M059J (cell line): ENCODE measurements around the gene HGS. TPM values are rescaled to one million over a fixed set of nuclear protein-coding genes. Genes with fewer than 3 reads are reported as not detected.

ENCODE experiments used
- DNase-seq: peaks from one replicate; pipeline ENCODE4 v3.0.0-alpha.2; 2012; ENCODE audit warnings: low read depth
- total RNA-seq: library from RNA; depleted of rRNA; stranded (reverse); fragments of >200 nt; shearing (Covaris generic); gene quantifications from 2 replicates; pipeline ENCODE4 v1.2.3, GENCODE V29; 2014; rRNA removed

Gene HGS, protein sequence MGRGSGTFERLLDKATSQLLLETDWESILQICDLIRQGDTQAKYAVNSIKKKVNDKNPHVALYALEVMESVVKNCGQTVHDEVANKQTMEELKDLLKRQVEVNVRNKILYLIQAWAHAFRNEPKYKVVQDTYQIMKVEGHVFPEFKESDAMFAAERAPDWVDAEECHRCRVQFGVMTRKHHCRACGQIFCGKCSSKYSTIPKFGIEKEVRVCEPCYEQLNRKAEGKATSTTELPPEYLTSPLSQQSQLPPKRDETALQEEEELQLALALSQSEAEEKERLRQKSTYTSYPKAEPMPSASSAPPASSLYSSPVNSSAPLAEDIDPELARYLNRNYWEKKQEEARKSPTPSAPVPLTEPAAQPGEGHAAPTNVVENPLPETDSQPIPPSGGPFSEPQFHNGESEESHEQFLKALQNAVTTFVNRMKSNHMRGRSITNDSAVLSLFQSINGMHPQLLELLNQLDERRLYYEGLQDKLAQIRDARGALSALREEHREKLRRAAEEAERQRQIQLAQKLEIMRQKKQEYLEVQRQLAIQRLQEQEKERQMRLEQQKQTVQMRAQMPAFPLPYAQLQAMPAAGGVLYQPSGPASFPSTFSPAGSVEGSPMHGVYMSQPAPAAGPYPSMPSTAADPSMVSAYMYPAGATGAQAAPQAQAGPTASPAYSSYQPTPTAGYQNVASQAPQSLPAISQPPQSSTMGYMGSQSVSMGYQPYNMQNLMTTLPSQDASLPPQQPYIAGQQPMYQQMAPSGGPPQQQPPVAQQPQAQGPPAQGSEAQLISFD
- total RNA-seq, result 52.4 and 101 TPM in 2 replicates

DNA sequence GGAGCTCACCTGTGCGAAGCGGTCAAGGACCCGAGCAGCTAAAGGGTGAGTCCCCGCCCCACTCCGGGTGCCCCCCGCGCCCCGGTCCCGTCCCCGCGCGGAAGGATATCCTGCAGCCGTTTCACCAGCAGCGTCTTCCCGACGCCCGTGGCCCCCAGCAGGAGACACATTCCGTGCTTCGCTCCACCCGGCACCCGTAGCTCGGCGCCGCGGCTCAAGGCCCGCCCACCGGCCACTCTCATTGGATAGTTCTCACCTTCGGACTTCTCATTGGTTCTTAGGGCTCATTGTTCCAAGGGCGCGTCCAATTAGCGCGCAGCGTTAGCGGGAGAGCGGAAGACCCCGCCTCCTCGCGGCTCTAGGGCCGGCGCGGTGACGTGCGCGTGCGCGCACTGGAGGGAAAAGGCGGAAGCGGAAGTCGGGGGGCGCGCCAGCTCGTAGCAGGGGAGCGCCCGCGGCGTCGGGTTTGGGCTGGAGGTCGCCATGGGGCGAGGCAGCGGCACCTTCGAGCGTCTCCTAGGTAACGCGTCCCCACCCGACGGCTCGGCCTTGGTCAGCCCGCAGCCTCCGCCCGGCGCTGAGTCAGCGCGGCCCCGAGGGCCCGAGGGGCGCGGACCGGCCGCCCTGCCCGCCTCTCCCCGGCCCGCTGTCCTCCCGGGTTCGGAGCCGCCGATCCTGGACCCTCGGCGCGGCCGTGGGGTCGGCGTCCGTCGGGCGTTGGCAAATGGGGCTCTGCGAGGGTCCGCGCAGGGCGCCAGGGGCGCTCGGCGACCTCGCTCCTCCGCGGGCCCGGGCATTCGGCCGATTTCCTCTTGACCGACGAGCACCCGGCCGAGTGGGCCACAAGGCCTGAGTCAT is at the start of gene HGS, which contains the start of gene ARL16:
Gene HGS (plus strand): TSS at position 428 of the 858 bp plus-strand sequence. CDS start 56 bp downstream, at position 484.
Gene ARL16 (minus strand): TSS at position 214 of the 858 bp plus-strand sequence. CDS start 44 bp downstream, at position 170.
- peak; percentile 98 for DNase-seq

DNA sequence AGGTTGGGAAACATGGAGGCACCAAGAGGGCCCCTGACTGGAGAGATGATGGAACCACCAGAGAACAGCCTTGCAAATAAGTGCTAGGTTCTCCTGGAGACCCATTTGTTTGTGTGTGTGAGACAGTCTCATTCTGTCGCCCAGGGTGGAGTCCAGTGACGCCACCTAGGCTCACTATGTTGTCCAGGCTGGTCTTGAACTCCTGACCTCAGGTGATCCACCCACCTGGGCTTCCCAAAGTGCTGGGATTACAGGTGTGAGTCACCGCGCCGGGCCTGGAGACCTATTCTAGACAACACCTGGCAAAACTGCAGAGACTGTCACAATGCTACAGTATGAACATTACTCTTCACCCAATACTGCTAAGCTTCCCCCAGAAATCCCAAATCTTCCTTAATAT is 48.4 kb upstream of the HGS start:
- DNase-seq, result no peak

DNA sequence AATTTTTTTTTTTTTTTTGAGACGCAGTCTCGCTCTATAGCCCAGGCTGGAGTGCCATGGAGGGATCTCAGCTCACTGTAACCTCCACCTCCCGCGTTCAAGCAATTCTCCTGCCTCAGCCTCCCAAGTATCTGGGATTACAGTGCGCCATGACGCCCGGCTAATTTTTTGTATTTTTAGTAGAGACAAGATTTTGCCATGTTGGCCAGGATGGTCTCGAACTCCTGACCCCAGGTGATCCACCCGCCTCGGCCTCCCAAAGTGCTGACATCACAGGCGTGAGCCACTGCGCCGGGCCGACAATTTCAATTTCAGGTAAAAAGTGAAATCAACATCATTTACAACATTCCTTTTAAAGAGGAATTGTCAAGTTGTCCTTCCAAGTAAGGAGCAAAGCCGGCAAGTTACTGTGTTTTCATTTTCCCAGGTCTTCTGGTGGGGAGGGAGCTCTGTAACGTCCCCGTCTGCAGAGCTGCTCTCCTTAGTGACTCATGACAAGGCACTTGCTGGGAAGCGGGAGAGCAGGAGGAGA is 47.8 kb upstream of the HGS start:
- peak; percentile 66 for DNase-seq

DNA sequence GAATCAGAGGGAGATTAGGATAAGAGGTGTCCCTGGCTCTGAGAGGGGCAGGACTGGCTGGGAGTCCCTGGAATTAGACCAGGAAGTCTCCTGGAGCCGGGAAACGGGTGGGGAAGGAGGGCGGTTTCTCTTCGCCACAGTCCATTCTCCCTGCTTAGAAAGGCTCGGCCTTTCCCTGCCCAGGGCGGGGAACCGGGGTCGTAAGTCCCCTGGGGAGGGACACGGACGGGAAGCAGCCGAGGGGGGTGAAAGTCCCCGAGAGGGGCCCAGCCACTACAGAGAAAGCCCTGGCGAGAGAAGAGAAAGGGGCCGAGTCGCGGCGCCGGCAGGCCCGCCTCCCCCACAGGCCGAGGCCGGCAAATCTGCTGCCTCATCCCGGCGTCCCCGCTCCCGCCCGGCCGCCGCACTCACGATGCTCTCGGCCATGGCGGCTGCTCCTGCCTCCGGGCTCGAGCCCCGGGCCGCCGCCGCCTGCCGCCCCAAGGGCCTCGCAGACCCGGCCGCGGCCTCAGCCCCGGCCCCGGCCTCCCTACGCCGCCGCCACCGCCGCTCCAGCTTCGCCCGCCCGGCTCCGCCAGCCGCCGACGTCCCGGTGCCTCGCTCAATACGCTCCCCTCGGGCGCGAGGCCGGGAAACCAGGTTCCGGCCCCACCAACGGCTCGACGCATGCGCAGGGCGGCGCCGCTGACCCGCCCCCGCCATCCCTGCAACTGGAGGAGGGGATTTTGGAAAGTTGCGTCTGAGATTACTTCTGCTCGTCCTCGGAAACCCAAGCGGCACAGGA is 47.1 kb upstream of the HGS start, which contains the start of the genes NPLOC4 and TSPAN10:
Gene NPLOC4 (minus strand): TSS at position 608 of the 784 bp plus-strand sequence. CDS start 182 bp downstream, at position 426.
Gene TSPAN10 (plus strand): TSS at position 692 of the 784 bp plus-strand sequence. CDS start 5,217 bp downstream, outside the sequence.
- DNase-seq, result peak; percentile 71

- DNase-seq, result no peak
These were observed 45.1 kb upstream of the HGS start for GRCh38 chr17:81638683-81639082.

DNA sequence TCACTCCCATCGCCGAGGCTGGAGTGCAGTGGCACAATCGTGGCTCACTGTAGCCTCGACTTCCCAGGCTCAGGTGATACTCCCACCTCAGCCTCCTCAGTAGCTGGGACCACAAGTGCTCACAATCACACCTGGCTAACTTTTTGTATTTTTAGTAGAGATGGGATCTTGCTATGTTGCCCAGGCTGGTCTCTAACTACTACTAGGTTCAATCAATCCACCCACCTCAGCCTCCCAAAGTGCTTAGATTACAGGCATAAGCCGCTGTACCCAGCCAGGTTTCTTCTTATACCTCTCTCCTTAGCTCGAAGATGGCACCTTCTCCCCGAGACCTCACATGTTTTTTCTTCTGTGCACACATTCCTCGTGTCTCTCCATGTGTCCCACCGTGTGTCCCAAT is 43.8 kb upstream of the HGS start:
- no peak for DNase-seq

- DNase-seq, result peak; percentile 77
These were observed 41.9 kb upstream of the HGS start for GRCh38 chr17:81641825-81642489.

GRCh38 chr17:81644496-81644895 is 39.3 kb upstream of the HGS start:
- DNase-seq, result no peak

GRCh38 chr17:81644976-81645952 is 38.5 kb upstream of the HGS start:
- no peak for DNase-seq

- DNase-seq, result no peak
These were observed 36.8 kb upstream of the HGS start for GRCh38 chr17:81646869-81647600.

GRCh38 chr17:81647640-81648012 is 36.2 kb upstream of the HGS start:
- no peak for DNase-seq

DNA sequence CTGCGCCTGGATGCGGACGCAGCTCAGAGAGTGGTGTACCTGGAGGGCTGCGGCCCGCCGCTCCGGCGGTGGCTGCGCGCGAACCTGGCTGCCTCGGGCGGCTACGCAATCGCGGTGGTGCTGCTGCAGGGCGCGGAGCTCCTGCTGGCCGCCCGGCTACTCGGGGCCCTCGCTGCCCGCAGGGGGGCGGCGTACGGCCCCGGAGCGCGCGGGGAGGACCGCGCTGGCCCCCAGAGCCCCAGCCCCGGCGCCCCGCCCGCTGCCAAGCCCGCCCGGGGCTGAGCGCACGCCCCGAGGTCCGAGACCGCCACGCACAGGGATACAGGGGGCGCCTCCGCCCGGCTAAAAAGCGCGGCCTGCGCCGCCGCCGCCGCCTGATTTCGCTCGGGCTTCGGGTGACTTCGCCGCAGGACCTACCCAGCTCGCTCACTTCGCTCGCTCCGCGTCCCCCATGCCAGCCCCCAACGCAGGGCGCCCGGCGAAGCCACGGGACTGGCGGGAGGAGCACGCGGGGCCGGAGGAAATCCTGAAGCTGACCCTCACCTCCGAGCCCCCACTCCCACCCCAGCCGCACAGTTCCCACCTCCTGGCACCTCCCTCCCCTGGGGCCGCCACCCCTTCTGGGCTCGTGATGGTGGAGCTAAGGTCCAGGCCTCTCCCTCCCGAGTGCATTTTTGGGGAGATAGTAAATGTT is 35.7 kb upstream of the HGS start:
- DNase-seq, result no peak

DNA sequence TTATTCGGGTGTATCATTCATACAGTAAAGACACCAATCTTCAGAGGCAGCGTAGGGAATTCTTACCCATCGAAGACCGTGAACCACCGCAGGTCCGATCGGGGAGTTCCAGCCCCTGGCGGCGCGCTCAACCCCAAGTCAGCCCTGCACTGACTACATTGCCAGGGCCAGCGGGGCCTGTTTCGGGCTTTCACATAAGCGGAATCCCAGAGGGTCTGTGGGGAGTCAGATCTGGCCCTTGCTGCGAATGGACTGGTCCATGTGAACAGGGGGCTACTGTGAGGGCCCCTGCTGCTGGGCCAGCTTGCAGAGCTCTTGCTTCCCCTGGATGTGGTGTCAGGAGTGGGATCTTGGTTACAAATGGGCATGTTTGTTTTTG is 35.1 kb upstream of the HGS start:
- DNase-seq, result no peak

GRCh38 chr17:81650951-81651350 is 32.9 kb upstream of the HGS start:
- DNase-seq, result no peak

- peak; percentile 96 for DNase-seq
These were observed 32.1 kb upstream of the HGS start for GRCh38 chr17:81651692-81652091.

GRCh38 chr17:81652906-81653771 is 30.7 kb upstream of the HGS start:
- DNase-seq, result no peak
